Measurements from ENCODE around the gene KRTAP10-10.

DNA sequence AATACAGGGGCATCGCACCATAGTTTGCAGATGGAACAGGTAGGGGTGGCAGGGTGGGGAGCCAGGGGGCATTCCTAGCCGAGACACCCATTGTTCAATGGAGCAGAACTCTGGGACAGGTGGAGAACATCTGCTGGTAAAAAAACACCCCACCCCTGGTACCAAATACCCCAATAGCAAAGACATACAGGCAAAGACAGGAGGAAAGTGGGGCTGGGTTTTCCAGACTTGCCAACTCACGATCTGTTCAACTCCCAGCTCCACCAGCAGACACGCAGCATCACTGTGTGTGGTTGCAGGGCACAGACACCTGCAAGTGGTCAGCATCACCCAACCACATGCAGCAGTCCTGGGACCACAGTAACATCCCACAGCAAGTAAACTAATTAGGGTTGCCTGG lies 25.6 kb upstream of the KRTAP10-10 start:
- TF ChIP-seq POLR2AphosphoS5 (IDR thresholded peaks at IDR 0.05; ENCODE audit: low read depth, low read length), result no peak
- TF ChIP-seq, protein P1, sequence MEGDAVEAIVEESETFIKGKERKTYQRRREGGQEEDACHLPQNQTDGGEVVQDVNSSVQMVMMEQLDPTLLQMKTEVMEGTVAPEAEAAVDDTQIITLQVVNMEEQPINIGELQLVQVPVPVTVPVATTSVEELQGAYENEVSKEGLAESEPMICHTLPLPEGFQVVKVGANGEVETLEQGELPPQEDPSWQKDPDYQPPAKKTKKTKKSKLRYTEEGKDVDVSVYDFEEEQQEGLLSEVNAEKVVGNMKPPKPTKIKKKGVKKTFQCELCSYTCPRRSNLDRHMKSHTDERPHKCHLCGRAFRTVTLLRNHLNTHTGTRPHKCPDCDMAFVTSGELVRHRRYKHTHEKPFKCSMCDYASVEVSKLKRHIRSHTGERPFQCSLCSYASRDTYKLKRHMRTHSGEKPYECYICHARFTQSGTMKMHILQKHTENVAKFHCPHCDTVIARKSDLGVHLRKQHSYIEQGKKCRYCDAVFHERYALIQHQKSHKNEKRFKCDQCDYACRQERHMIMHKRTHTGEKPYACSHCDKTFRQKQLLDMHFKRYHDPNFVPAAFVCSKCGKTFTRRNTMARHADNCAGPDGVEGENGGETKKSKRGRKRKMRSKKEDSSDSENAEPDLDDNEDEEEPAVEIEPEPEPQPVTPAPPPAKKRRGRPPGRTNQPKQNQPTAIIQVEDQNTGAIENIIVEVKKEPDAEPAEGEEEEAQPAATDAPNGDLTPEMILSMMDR (IDR thresholded peaks at IDR 0.05; ENCODE audit: control extremely low read depth in 1 of 3, insufficient read depth in 1 of 3, low read depth in 1 of 3, low read length in 3 of 3), result no peak
- TF ChIP-seq CBX5 (IDR thresholded peaks at IDR 0.05; ENCODE audit: low read depth, low read length), result no peak
- no peak for TF ChIP-seq POLR2A (IDR thresholded peaks at IDR 0.05; ENCODE audit: control extremely low read depth in 1 of 2, low read depth in 2 of 2, low read length in 2 of 2)
- no peak for TF ChIP-seq CREB1 (IDR thresholded peaks at IDR 0.05)
- no peak for TF ChIP-seq SP4 (IDR thresholded peaks at IDR 0.05; ENCODE audit: low read length)
- TF ChIP-seq, protein P2, sequence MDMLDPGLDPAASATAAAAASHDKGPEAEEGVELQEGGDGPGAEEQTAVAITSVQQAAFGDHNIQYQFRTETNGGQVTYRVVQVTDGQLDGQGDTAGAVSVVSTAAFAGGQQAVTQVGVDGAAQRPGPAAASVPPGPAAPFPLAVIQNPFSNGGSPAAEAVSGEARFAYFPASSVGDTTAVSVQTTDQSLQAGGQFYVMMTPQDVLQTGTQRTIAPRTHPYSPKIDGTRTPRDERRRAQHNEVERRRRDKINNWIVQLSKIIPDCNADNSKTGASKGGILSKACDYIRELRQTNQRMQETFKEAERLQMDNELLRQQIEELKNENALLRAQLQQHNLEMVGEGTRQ (IDR thresholded peaks at IDR 0.05; ENCODE audit: low read length), result no peak
- TF ChIP-seq BCL11A (IDR thresholded peaks at IDR 0.05; ENCODE audit: low read depth in 2 of 2, low read length in 2 of 2), result no peak
- TF ChIP-seq JUN (IDR thresholded peaks at IDR 0.05; ENCODE audit: low read depth, low read length), result no peak
- no peak for TF ChIP-seq ZNF274 (IDR thresholded peaks at IDR 0.05; ENCODE audit: borderline replicate concordance, extremely low read depth, low read length)
- TF ChIP-seq CHD1 (IDR thresholded peaks at IDR 0.05; ENCODE audit: low read depth, low read length), result no peak
- TF ChIP-seq HDAC2 (IDR thresholded peaks at IDR 0.05; ENCODE audit: borderline replicate concordance in 1 of 2, low read depth in 2 of 2, low read length in 2 of 2), result no peak
- TF ChIP-seq, protein P3, sequence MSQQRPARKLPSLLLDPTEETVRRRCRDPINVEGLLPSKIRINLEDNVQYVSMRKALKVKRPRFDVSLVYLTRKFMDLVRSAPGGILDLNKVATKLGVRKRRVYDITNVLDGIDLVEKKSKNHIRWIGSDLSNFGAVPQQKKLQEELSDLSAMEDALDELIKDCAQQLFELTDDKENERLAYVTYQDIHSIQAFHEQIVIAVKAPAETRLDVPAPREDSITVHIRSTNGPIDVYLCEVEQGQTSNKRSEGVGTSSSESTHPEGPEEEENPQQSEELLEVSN (IDR thresholded peaks at IDR 0.05), result no peak

Data from H1 (cell line).